ENCODE measurements around the gene ATG10.

DNA sequence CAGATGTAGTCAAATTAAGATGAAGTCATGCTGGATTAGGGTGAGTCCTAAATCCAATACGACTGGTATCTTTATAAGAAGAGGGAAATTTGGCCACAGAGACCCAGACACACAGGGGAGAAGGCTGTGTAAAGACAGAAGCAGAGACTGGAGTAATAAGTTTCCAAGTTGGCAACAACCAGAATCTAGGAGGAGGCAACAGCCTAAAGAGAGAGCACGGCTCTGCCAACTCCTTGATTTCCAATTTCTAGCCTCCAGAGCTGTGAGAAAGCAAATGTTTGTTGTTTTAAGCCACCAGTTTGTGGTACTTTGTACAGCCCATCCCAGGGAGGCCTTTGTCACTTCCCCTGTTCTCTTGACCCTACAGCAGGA is 74.4 kb downstream of the ATG10 start:
- TF ChIP-seq, protein P1, sequence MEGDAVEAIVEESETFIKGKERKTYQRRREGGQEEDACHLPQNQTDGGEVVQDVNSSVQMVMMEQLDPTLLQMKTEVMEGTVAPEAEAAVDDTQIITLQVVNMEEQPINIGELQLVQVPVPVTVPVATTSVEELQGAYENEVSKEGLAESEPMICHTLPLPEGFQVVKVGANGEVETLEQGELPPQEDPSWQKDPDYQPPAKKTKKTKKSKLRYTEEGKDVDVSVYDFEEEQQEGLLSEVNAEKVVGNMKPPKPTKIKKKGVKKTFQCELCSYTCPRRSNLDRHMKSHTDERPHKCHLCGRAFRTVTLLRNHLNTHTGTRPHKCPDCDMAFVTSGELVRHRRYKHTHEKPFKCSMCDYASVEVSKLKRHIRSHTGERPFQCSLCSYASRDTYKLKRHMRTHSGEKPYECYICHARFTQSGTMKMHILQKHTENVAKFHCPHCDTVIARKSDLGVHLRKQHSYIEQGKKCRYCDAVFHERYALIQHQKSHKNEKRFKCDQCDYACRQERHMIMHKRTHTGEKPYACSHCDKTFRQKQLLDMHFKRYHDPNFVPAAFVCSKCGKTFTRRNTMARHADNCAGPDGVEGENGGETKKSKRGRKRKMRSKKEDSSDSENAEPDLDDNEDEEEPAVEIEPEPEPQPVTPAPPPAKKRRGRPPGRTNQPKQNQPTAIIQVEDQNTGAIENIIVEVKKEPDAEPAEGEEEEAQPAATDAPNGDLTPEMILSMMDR (IDR thresholded peaks at IDR 0.05; ENCODE audit: borderline replicate concordance, extremely low read depth, low read length, poor library complexity, severe bottlenecking) = no peak
- no peak for TF ChIP-seq EZH2 (IDR thresholded peaks at IDR 0.05; ENCODE audit: borderline replicate concordance, low read depth, low read length, severe bottlenecking)
